Measurements from ENCODE around the gene TBC1D4.
"Not testable (repeated sequence)": the region's sequence is repeated elsewhere in the genome, so short reads cannot be mapped to it uniquely, and the experiment has no call there.

The TBC1D4 gene

GRCh38 chr13:75250526-75251178, 231.3 kb downstream of the TBC1D4 start:
- no peak overlapping the region for H3K4me3 ChIP-seq (ENCODE audit: low read depth, low read length)
- TF ChIP-seq CTCF (IDR thresholded peaks at IDR 0.05; ENCODE audit: low read depth, low read length): no peak

GRCh38 chr13:75245578-75245977, 236.4 kb downstream of the TBC1D4 start:
- not testable (repeated sequence) for H3K4me3 ChIP-seq (ENCODE audit: low read depth, low read length)

GRCh38 chr13:75240240-75240639, 241.7 kb downstream of the TBC1D4 start:
- not testable (repeated sequence) for H3K4me3 ChIP-seq (ENCODE audit: low read depth, low read length)

- no peak overlapping the region for H3K4me3 ChIP-seq (ENCODE audit: low read depth, low read length)
- no peak for TF ChIP-seq CTCF (IDR thresholded peaks at IDR 0.05; ENCODE audit: low read depth, low read length)
Observed at GRCh38 chr13:75236774-75237173, 245.2 kb downstream of the TBC1D4 start.

Data from WI38 (cell line).